GM20431 (cell line): ENCODE results near the gene GLRA3.
"Not testable (repeated sequence)": the region's sequence is repeated elsewhere in the genome, so short reads cannot be mapped to it uniquely, and the experiment has no call there.

Experiments used
- in situ Hi-C: fragments of 300-500 bp; cut with MseI, MboI; formaldehyde crosslinking; loops from one replicate; pipeline ENCODE4 v1.15.0; 2020; ENCODE audit warnings: low sequenced_read_pairs; ENCODE audit not compliant: unreplicated experiment

GLRA3 gene

GRCh38 chr4:174815282-174815681 lies 13.8 kb downstream of the GLRA3 start:
- in situ Hi-C loops: no loop called here

- in situ Hi-C loops: no loop called here
These were observed 15.8 kb downstream of the GLRA3 start for GRCh38 chr4:174813292-174813691.

- in situ Hi-C loops: no loop called here
These were observed 18.2 kb downstream of the GLRA3 start for GRCh38 chr4:174810834-174811233.

- in situ Hi-C loops: no loop called here
These were observed 20.2 kb downstream of the GLRA3 start for GRCh38 chr4:174808836-174809235.

GRCh38 chr4:174808119-174808518 lies 20.9 kb downstream of the GLRA3 start:
- in situ Hi-C loops: no loop called here

- in situ Hi-C loops: no loop called here
These were observed 23.3 kb downstream of the GLRA3 start for GRCh38 chr4:174805746-174806145.

GRCh38 chr4:174794543-174795094 lies 34.4 kb downstream of the GLRA3 start:
- in situ Hi-C loops: no loop called here

- in situ Hi-C loops: no loop called here
These were observed 39.4 kb downstream of the GLRA3 start for GRCh38 chr4:174789657-174790056.

- in situ Hi-C loops: not testable (repeated sequence)
These were observed 50.6 kb downstream of the GLRA3 start for GRCh38 chr4:174778274-174778986.

GRCh38 chr4:174775366-174775765 lies 53.7 kb downstream of the GLRA3 start:
- in situ Hi-C loops: no loop called here

GRCh38 chr4:174764105-174764729 lies 64.8 kb downstream of the GLRA3 start:
- in situ Hi-C loops: no loop called here

GRCh38 chr4:174763454-174764104 lies 65.5 kb downstream of the GLRA3 start:
- in situ Hi-C loops: no loop called here

GRCh38 chr4:174761451-174761850 lies 67.6 kb downstream of the GLRA3 start:
- in situ Hi-C loops: no loop called here

GRCh38 chr4:174757736-174758135 lies 71.3 kb downstream of the GLRA3 start:
- in situ Hi-C loops: no loop called here

- in situ Hi-C loops: no loop called here
These were observed 76.0 kb downstream of the GLRA3 start for GRCh38 chr4:174753021-174753420.

- in situ Hi-C loops: no loop called here
These were observed 77.0 kb downstream of the GLRA3 start for GRCh38 chr4:174752026-174752425.

- in situ Hi-C loops: no loop called here
These were observed 80.0 kb downstream of the GLRA3 start for GRCh38 chr4:174749091-174749490.

- in situ Hi-C loops: no loop called here
These were observed 82.3 kb downstream of the GLRA3 start for GRCh38 chr4:174746710-174747109.

- in situ Hi-C loops: no loop called here
These were observed 86.5 kb downstream of the GLRA3 start for GRCh38 chr4:174742561-174742960.

GRCh38 chr4:174739576-174739975 lies 89.5 kb downstream of the GLRA3 start:
- in situ Hi-C loops: no loop called here

GRCh38 chr4:174734181-174734580 lies 94.9 kb downstream of the GLRA3 start:
- in situ Hi-C loops: no loop called here
